Measurements from ENCODE around the gene DNALI1.
A peak's percentile ranks its signal among the peaks of the same experiment; 100 is the strongest.
"Not testable (repeated sequence)": the region's sequence is repeated elsewhere in the genome, so short reads cannot be mapped to it uniquely, and the experiment has no call there.

DNALI1 gene

GRCh38 chr1:37556712-37557196 lies at the start of gene DNALI1:
DNALI1 (plus strand) TSS chr1:37556940; CDS start chr1:37556995, 55 bp downstream.
- DNase-seq: peak in 1 of 2 experiments; percentile 9

GRCh38 chr1:37509181-37509580 lies 47.6 kb upstream of the DNALI1 start:
- no peak for DNase-seq

- peak; percentile 60 to 82 for DNase-seq
These were observed 42.9 kb upstream of the DNALI1 start for GRCh38 chr1:37513795-37514349.

GRCh38 chr1:37514350-37515184 lies 42.2 kb upstream of the DNALI1 start, which contains the start of gene MEAF6:
MEAF6 (minus strand) TSS chr1:37514766; CDS start chr1:37514746, 20 bp downstream.
- peak; percentile 73 to 85 for DNase-seq

GRCh38 chr1:37515185-37516034 lies 41.3 kb upstream of the DNALI1 start:
- no peak for DNase-seq

GRCh38 chr1:37517569-37517968 lies 39.2 kb upstream of the DNALI1 start:
- no peak for DNase-seq

GRCh38 chr1:37518241-37518640 lies 38.5 kb upstream of the DNALI1 start:
- DNase-seq: not testable (repeated sequence)

- DNase-seq: peak in 1 of 2 experiments; percentile 45
These were observed 37.8 kb upstream of the DNALI1 start for GRCh38 chr1:37518929-37519328.

GRCh38 chr1:37519613-37520012 lies 37.1 kb upstream of the DNALI1 start:
- DNase-seq: peak in 1 of 2 experiments; percentile 3

GRCh38 chr1:37529888-37530287 lies 26.9 kb upstream of the DNALI1 start:
- DNase-seq: not testable (repeated sequence)

- not testable (repeated sequence) for DNase-seq
These were observed 24.2 kb upstream of the DNALI1 start for GRCh38 chr1:37532418-37533156.

- DNase-seq: no peak
These were observed 23.2 kb upstream of the DNALI1 start for GRCh38 chr1:37533317-37534093.

- no peak for DNase-seq
These were observed 19.4 kb upstream of the DNALI1 start for GRCh38 chr1:37537378-37537777.

GRCh38 chr1:37539154-37539553 lies 17.6 kb upstream of the DNALI1 start:
- DNase-seq: not testable (repeated sequence)

GRCh38 chr1:37540036-37540785 lies 16.5 kb upstream of the DNALI1 start:
- DNase-seq: no peak

- DNase-seq: no peak
These were observed 12.2 kb upstream of the DNALI1 start for GRCh38 chr1:37544530-37544929.

GRCh38 chr1:37545019-37545418 lies 11.7 kb upstream of the DNALI1 start:
- no peak for DNase-seq

GRCh38 chr1:37549341-37549740 lies 7.4 kb upstream of the DNALI1 start:
- DNase-seq: no peak

- no peak for DNase-seq
These were observed 3.2 kb upstream of the DNALI1 start for GRCh38 chr1:37553598-37553926.

GRCh38 chr1:37553927-37554808 lies 2.6 kb upstream of the DNALI1 start, which contains the start of gene SNIP1:
SNIP1 (minus strand) TSS chr1:37554293; CDS start chr1:37554229, 64 bp downstream.
- DNase-seq: peak; percentile 75 to 93

Data from stimulated activated CD4-positive, alpha-beta T cell treated with anti-CD3 and anti-CD28 coated beads, Interleukin-4, amount 100 ng/mL, for 4 hours (primary cell).